K562 (cell line): ENCODE measurements around the gene KIF26B. TPM values are rescaled to one million over a fixed set of nuclear protein-coding genes. Genes with fewer than 3 reads are reported as not detected.

Source experiments
- FOSL1 ChIP-seq: fragments of 200-800 bp; sonication (Bioruptor generic); conservative IDR thresholded peaks from 2 replicates; pipeline ENCODE4 v1.6.1; 2016; ENCODE audit warnings: missing genetic modification characterization, missing compliant biosample characterization
- KLF1 ChIP-seq: fragments of 450-650 bp; IDR thresholded peaks from 2 replicates; pipeline ENCODE4 v1.6.1; 2016; ENCODE audit warnings: missing genetic modification characterization, missing compliant biosample characterization
- NCOA6 ChIP-seq: fragments of 450-650 bp; IDR thresholded peaks from 2 replicates; pipeline ENCODE4 v1.6.1; 2017; ENCODE audit warnings: mild to moderate bottlenecking
- PTTG1 ChIP-seq: fragments of 450-650 bp; IDR thresholded peaks from 2 replicates; pipeline ENCODE4 v1.6.1; 2016; ENCODE audit warnings: low read depth, mild to moderate bottlenecking, missing genetic modification characterization, missing compliant biosample characterization
- TARDBP ChIP-seq: fragments of 450-650 bp; IDR thresholded peaks from 2 replicates; pipeline ENCODE4 v1.6.1; 2016
- ZFX ChIP-seq: sonication (generic); formaldehyde crosslinking; IDR thresholded peaks from 2 replicates; pipeline ENCODE4 v1.8.0; 2022; ENCODE audit warnings: mild to moderate bottlenecking, missing genetic modification reagents, moderate library complexity
- ZNF23 ChIP-seq: fragments of 250-450 bp; sonication (Bioruptor Pico); IDR thresholded peaks from 2 replicates; pipeline ENCODE4 v1.4.0; 2020; ENCODE audit warnings: mild to moderate bottlenecking
- ZNF717 ChIP-seq: fragments of 250-450 bp; sonication (Bioruptor Pico); IDR thresholded peaks from 2 replicates; pipeline ENCODE4 v1.5.0; 2021
- ZNF778 ChIP-seq: fragments of 450-650 bp; formaldehyde crosslinking; IDR thresholded peaks from 2 replicates; pipeline ENCODE4 v1.4.0; 2020; ENCODE audit warnings: mild to moderate bottlenecking, moderate library complexity
- polyA plus RNA-seq, 8 experiments: library from polyadenylated mRNA; depleted of rRNA in 4 of 8; stranded (reverse) in 5 of 8; unstranded in 3 of 8; fragments of >200 nt; fragmentation: Nextera tagmentation in 2 of 8; fragmentation: Illumina TruSeq in 1 of 8; extraction: Ambion mirVana in 2 of 8; extraction: Trizol in 1 of 8; gene quantifications; 2 replicates each; pipeline versions ENCODE4 v1.2.1 to v1.2.3, GENCODE V29; 2011 to 2014; ENCODE audit warnings: inconsistent platforms in 1 of 8, missing spikeins in 1 of 8
- total RNA-seq, 7 experiments: library from RNA; depleted of rRNA in 6 of 7; stranded (reverse); fragments of >200 nt in 6 of 7; fragmentation: Illumina TruSeq in 2 of 7; extraction: Trizol in 2 of 7; gene quantifications; 2 replicates each; pipeline versions ENCODE4 v1.2.1 to v1.2.3, GENCODE V29; 2011 to 2021; ENCODE audit warnings: low replicate concordance in 1 of 7
- TF ChIP-seq, protein P1 (sequence below): IDR thresholded peaks from 3 replicates; pipeline ENCODE4 v1.6.1; 2011; ENCODE audit warnings: borderline replicate concordance, mild to moderate bottlenecking, moderate library complexity; ENCODE audit not compliant: insufficient read length; ENCODE audit errors: extremely low read depth
- TF ChIP-seq, protein P2 (sequence below): fragments of 450-650 bp; formaldehyde crosslinking; IDR thresholded peaks from 2 replicates; pipeline ENCODE4 v1.4.0; 2022; ENCODE audit warnings: mild to moderate bottlenecking, moderate library complexity
- TF ChIP-seq, protein P3 (sequence below): fragments of 250-450 bp; sonication (Bioruptor Pico); IDR thresholded peaks from 2 replicates; pipeline ENCODE4 v1.5.0; 2021

Gene KIF26B
- total and polyA plus RNA-seq, 9 of the 15 experiments (the other 6 are each of a cell fraction or from before 2014, with no cell fraction given): 0.02 to 0.08 (median 0.03) TPM; not detected in 6

DNA sequence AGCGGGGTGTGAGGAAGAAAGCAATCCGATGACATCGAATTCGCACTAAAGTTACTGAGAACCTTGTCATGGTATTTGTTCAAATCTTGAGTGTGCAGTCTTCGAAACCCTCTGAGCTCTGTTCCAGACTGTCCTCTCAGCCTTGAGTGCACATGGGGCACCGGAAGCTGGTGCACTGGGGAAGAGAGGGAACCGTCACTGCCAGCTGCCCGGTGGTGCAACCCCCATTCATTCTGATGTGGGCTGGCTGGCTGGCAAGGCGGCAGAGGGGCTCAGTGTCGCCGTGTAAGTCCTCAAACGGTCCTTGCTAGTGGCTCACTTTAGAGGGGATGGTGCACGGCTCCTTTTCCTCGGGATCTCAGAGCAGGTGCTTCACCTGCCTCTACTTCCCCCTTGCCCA is 137.4 kb downstream of the KIF26B start (continued):
- TF ChIP-seq, protein P1, sequence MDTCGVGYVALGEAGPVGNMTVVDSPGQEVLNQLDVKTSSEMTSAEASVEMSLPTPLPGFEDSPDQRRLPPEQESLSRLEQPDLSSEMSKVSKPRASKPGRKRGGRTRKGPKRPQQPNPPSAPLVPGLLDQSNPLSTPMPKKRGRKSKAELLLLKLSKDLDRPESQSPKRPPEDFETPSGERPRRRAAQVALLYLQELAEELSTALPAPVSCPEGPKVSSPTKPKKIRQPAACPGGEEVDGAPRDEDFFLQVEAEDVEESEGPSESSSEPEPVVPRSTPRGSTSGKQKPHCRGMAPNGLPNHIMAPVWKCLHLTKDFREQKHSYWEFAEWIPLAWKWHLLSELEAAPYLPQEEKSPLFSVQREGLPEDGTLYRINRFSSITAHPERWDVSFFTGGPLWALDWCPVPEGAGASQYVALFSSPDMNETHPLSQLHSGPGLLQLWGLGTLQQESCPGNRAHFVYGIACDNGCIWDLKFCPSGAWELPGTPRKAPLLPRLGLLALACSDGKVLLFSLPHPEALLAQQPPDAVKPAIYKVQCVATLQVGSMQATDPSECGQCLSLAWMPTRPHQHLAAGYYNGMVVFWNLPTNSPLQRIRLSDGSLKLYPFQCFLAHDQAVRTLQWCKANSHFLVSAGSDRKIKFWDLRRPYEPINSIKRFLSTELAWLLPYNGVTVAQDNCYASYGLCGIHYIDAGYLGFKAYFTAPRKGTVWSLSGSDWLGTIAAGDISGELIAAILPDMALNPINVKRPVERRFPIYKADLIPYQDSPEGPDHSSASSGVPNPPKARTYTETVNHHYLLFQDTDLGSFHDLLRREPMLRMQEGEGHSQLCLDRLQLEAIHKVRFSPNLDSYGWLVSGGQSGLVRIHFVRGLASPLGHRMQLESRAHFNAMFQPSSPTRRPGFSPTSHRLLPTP: no peak
- TF ChIP-seq TARDBP: no peak
- no peak for TF ChIP-seq FOSL1
- TF ChIP-seq ZNF717 (CRISPR knock-in tag): no peak
- TF ChIP-seq, protein P2, sequence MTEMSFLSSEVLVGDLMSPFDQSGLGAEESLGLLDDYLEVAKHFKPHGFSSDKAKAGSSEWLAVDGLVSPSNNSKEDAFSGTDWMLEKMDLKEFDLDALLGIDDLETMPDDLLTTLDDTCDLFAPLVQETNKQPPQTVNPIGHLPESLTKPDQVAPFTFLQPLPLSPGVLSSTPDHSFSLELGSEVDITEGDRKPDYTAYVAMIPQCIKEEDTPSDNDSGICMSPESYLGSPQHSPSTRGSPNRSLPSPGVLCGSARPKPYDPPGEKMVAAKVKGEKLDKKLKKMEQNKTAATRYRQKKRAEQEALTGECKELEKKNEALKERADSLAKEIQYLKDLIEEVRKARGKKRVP (CRISPR knock-in tag): no peak
- no peak for TF ChIP-seq PTTG1
- TF ChIP-seq NCOA6: no peak
- TF ChIP-seq ZNF23 (CRISPR knock-in tag): no peak
- TF ChIP-seq ZFX (CRISPR knock-in tag): no peak
- TF ChIP-seq KLF1: no peak
- TF ChIP-seq, protein P3, sequence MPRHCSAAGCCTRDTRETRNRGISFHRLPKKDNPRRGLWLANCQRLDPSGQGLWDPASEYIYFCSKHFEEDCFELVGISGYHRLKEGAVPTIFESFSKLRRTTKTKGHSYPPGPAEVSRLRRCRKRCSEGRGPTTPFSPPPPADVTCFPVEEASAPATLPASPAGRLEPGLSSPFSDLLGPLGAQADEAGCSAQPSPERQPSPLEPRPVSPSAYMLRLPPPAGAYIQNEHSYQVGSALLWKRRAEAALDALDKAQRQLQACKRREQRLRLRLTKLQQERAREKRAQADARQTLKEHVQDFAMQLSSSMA (CRISPR knock-in tag): no peak
- no peak for TF ChIP-seq ZNF778 (CRISPR knock-in tag)
